ENCODE data around the gene ACTA2. TPM values are rescaled to one million over a fixed set of nuclear protein-coding genes. Genes with fewer than 3 reads are reported as not detected.

ACTA2 gene
- 10 to 100 TPM; 14.6 to 29.6 TPM for total RNA-seq

- Mint-ChIP-seq H3K4me1 (no peaks in the 10 kb centered on the region), H3K36me3 (ENCODE audit: low read depth) (peaks cover 10% of the 10 kb centered on the region), H3K27me3 (no peaks in the 10 kb centered on the region), H3K9me3 (no peaks in the 10 kb centered on the region), H3K4me3 (no peak within 1 kb of the TSS), H3K27ac (no peak within 1 kb of the TSS)
- no peak for ATAC-seq (replicated peaks)
Measured at GRCh38 chr10:88952647-88953111, at the start of gene ACTA2. Gene ACTA2, minus strand, starts transcription at chr10:88952773. Its CDS starts 3,843 bp downstream, at chr10:88948930.

- H3K4me1 Mint-ChIP-seq = peaks cover 50% of the 10 kb centered on the region
- H3K36me3 Mint-ChIP-seq (ENCODE audit: low read depth) = peaks cover 77% of the 10 kb centered on the region
- H3K9me3 Mint-ChIP-seq = no peaks in the 10 kb centered on the region
- ATAC-seq (replicated peaks) = peak; percentile 20
- peak overlapping the region; percentile 90 for H3K27ac Mint-ChIP-seq
- H3K4me3 Mint-ChIP-seq = peak overlapping the region; percentile 89
- no peaks in the 10 kb centered on the region for H3K27me3 Mint-ChIP-seq
Measured at GRCh38 chr10:89001729-89002072, 49.1 kb upstream of the ACTA2 start.

DNA sequence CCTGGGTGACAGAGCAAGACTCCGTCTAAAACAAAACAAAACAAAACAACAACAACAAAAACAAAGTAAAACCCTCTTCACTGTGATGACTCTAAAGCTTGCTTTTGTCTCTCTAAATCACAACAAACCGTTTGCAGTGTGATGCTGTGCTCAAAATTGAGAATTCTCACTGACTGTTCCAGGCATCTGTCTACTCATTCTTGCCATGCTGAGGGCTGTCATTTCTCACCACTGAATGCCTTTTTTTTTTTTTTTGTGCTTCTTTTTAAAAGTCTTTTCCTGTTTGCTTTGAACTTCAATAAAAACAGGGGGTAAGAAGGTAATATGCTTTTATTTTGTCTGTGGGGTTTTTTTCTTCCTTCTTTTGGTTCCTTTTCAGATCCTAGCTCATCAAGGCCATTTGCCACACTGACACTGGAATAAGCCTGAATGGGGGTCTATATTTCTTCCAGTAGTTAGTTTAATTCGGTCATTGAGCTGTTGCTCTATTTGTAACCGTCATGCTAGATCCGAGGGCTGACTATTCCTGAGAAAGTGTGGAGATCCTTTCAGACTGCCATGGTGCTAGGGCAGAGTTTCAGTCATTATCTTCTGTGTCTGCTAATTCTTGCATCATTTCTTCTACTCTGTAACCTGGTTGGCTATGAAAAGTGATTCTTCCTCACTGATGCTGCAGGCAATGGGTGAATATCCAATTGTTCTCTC lies 48.6 kb upstream of the ACTA2 start:
- peaks cover 47% of the 10 kb centered on the region for H3K4me1 Mint-ChIP-seq
- H3K9me3 Mint-ChIP-seq = no peaks in the 10 kb centered on the region
- H3K27ac Mint-ChIP-seq = peak overlapping the region; percentile 90
- peak overlapping the region; percentile 89 for H3K4me3 Mint-ChIP-seq
- peaks cover 74% of the 10 kb centered on the region for H3K36me3 Mint-ChIP-seq (ENCODE audit: low read depth)
- no peaks in the 10 kb centered on the region for H3K27me3 Mint-ChIP-seq
- ATAC-seq (replicated peaks) = peak; percentile 79

- peak overlapping the region; percentile 89 for H3K4me3 Mint-ChIP-seq
- H3K4me1 Mint-ChIP-seq = peaks cover 55% of the 10 kb centered on the region
- H3K27me3 Mint-ChIP-seq = no peaks in the 10 kb centered on the region
- peaks cover 75% of the 10 kb centered on the region for H3K36me3 Mint-ChIP-seq (ENCODE audit: low read depth)
- no peaks in the 10 kb centered on the region for H3K9me3 Mint-ChIP-seq
- peak overlapping the region; percentile 90 for H3K27ac Mint-ChIP-seq
- no peak for ATAC-seq (replicated peaks)
Measured at GRCh38 chr10:88999625-89000024, 47.1 kb upstream of the ACTA2 start.

- Mint-ChIP-seq H3K4me1 (peaks cover 42% of the 10 kb centered on the region), H3K9me3 (no peaks in the 10 kb centered on the region), H3K4me3 (peak overlapping the region; percentile 89), H3K27me3 (no peaks in the 10 kb centered on the region), H3K27ac (no peak overlapping the region), H3K36me3 (ENCODE audit: low read depth) (peaks cover 71% of the 10 kb centered on the region)
- ATAC-seq (replicated peaks) = peak; percentile 29
Measured at GRCh38 chr10:88996927-88997326, 44.4 kb upstream of the ACTA2 start.

DNA sequence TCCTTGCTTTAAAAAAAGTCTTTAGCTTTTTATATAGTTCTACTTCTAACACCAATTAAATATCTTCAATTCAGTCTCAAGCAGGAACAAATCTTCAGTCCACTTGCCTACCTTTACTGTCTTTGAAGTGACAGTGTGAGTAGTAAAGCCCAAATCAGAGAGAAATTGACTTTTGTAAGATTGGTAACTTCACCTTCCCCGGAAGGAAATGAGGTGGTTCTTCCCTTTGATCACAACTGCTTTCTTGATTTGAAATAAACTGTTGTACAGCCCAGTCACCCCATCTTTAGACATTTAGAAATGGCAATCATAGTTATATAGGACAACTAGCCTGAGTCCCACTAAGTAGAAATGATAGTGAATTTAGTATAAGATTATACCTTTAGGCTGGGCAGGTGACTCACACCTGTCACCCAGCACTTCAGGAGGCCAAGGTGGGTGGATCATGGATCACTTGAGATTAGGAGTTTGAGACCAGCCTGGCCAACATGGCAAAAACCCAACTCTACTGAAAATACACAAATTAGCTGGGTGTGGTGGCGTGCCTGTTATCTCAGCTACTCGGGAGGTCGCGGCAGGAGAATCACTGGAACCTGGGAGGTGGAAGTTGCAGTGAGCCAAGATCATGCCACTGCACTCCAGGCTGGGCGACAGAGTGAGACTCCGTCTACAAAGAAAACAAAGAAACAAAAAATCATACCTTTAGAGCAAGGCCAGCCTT lies 42.7 kb upstream of the ACTA2 start:
- ATAC-seq (replicated peaks) = no peak
- peaks cover 71% of the 10 kb centered on the region for H3K36me3 Mint-ChIP-seq (ENCODE audit: low read depth)
- H3K27me3 Mint-ChIP-seq = no peaks in the 10 kb centered on the region
- H3K4me1 Mint-ChIP-seq = peaks cover 29% of the 10 kb centered on the region
- no peaks in the 10 kb centered on the region for H3K9me3 Mint-ChIP-seq
- peak overlapping the region; percentile 89 for H3K4me3 Mint-ChIP-seq
- peak overlapping the region; percentile 93 for H3K27ac Mint-ChIP-seq

GRCh38 chr10:88994019-88994418 lies 41.4 kb upstream of the ACTA2 start:
- Mint-ChIP-seq H3K36me3 (ENCODE audit: low read depth) (peaks cover 73% of the 10 kb centered on the region), H3K4me1 (peaks cover 36% of the 10 kb centered on the region), H3K27me3 (no peaks in the 10 kb centered on the region), H3K27ac (peak overlapping the region; percentile 98), H3K9me3 (no peaks in the 10 kb centered on the region), H3K4me3 (peak overlapping the region; percentile 97)
- ATAC-seq (replicated peaks) = no peak

DNA sequence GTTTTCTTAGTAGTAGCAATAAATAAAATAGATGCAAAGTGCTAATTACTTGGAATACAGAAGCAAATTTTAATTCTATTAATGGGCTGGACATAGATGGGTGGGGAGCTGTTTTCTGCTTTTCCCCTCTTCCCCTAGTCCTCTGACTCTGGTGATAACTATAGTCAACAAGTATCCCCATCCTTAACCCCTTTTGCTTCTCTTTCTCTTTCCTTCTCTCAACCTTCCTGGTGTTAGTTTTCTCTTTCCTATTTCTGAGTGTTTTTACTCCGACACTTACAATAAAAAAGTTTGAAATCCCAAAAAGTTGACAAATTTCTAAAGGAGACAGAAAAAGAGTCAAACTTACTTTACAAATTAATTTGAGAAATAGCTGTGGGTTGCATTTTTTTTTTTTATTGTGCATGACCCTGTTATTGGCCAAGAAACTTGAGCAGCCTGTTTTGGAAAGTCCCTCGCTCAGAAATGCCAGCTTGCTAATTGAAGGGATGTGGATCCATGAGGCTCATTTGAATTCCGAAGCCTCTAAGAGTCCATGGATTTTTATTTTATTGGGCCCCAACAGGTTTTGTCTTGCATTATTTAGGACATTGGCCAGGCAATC lies 40.5 kb upstream of the ACTA2 start:
- Mint-ChIP-seq H3K27ac (peak overlapping the region; percentile 98), H3K27me3 (no peaks in the 10 kb centered on the region), H3K9me3 (no peaks in the 10 kb centered on the region), H3K4me3 (peak overlapping the region; percentile 97), H3K4me1 (peaks cover 37% of the 10 kb centered on the region), H3K36me3 (ENCODE audit: low read depth) (peaks cover 63% of the 10 kb centered on the region)
- no peak for ATAC-seq (replicated peaks)

DNA sequence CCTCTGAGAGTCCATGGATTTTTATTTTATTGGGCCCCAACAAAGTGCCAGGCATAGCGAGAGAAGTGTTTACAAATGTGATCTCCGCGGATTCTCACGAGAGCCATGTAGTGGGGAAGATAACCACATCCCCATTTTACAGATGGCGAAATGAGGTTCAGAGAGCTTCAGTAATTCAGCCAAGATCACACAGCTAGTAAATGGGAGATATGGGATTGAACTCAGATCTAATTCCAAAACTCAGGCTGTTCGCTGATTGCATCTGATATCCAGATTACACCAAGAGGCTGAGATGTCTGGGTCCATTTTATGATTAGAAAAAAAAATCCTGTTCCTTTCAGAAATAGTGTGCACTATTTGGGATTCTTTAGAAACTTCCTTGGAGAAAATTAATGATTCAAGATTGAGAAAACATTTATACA lies 39.3 kb upstream of the ACTA2 start:
- Mint-ChIP-seq H3K4me3 (peak overlapping the region; percentile 97), H3K4me1 (peaks cover 40% of the 10 kb centered on the region), H3K27ac (peak overlapping the region; percentile 98), H3K36me3 (ENCODE audit: low read depth) (peaks cover 63% of the 10 kb centered on the region), H3K9me3 (no peaks in the 10 kb centered on the region), H3K27me3 (no peaks in the 10 kb centered on the region)
- ATAC-seq (replicated peaks) = peak; percentile 1

DNA sequence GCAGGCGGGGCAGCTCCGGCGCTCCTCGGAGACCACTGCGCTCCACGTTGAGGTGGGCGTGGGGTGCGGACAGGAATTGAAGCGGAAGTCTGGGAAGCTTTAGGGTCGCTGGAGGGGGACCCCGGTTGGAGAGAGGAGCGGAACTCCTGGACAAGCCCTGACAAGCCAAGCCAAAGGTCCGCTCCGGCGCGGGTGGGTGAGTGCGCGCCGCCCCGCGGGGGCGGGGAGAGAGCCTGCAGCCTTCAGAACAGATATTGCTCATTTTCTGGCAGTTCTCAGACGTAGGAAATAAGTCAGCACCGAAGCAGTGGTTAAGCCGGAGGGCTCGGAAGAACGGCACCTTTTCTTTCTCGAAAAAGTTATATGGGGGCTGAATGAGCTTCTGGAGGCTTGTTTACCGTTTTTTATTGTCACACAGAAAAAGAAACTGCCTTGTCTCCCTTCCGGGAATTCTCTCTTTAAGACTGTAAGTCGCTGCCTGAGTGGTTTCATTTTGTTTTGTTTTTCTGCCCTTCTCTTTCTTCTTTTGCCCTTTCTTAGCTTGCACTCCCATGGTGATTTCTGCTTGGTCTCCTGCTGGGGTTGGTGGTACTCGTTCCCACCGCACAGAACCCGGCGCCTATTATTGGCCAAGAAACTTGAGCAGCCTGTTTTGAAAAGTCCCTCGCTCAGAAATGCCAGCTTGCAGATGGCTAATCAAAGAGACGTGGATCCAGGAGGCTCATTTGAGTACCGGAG lies 38.8 kb upstream of the ACTA2 start:
- H3K36me3 Mint-ChIP-seq (ENCODE audit: low read depth) = peaks cover 65% of the 10 kb centered on the region
- peak; percentile 70 for ATAC-seq (replicated peaks)
- H3K9me3 Mint-ChIP-seq = no peaks in the 10 kb centered on the region
- H3K27ac Mint-ChIP-seq = peak overlapping the region; percentile 98
- H3K27me3 Mint-ChIP-seq = no peaks in the 10 kb centered on the region
- H3K4me1 Mint-ChIP-seq = peaks cover 41% of the 10 kb centered on the region
- peak overlapping the region; percentile 97 for H3K4me3 Mint-ChIP-seq

DNA sequence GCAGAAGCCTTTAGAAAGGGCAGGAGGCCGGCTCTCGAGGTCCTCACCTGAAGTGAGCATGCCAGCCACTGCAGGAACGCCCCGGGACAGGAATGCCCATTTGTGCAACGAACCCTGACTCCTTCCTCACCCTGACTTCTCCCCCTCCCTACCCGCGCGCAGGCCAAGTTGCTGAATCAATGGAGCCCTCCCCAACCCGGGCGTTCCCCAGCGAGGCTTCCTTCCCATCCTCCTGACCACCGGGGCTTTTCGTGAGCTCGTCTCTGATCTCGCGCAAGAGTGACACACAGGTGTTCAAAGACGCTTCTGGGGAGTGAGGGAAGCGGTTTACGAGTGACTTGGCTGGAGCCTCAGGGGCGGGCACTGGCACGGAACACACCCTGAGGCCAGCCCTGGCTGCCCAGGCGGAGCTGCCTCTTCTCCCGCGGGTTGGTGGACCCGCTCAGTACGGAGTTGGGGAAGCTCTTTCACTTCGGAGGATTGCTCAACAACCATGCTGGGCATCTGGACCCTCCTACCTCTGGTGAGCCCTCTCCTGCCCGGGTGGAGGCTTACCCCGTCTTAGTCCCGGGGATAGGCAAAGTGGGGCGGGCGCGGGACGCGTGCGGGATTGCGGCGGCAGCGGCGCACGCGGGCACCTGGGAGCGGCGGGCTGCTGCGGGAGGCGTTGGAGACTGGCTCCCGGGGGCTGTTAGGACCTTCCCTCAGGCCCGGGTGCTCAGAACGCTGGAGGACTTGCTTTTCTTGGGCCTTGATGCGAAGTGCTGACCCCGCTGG lies 38.0 kb upstream of the ACTA2 start, which contains the start of gene FAS:
Gene FAS, plus strand, starts transcription at position 415 of the 777 bp plus-strand sequence. Its CDS starts 79 bp downstream, at position 494.
- Mint-ChIP-seq H3K4me1 (peaks cover 37% of the 10 kb centered on the region), H3K9me3 (no peaks in the 10 kb centered on the region), H3K36me3 (ENCODE audit: low read depth) (peaks cover 60% of the 10 kb centered on the region), H3K27me3 (no peaks in the 10 kb centered on the region), H3K4me3 (peak within 1 kb of the TSS; percentile 97), H3K27ac (peak within 1 kb of the TSS; percentile 98)
- peak; percentile 84 for ATAC-seq (replicated peaks)

- Mint-ChIP-seq H3K27ac (peak overlapping the region; percentile 98), H3K36me3 (ENCODE audit: low read depth) (peaks cover 53% of the 10 kb centered on the region), H3K9me3 (no peaks in the 10 kb centered on the region), H3K4me3 (peak overlapping the region; percentile 97), H3K4me1 (peaks cover 36% of the 10 kb centered on the region), H3K27me3 (no peaks in the 10 kb centered on the region)
- ATAC-seq (replicated peaks) = peak; percentile 3
Measured at GRCh38 chr10:88989824-88990383, 37.3 kb upstream of the ACTA2 start.

GRCh38 chr10:88989423-88989822 lies 36.9 kb upstream of the ACTA2 start:
- peaks cover 53% of the 10 kb centered on the region for H3K36me3 Mint-ChIP-seq (ENCODE audit: low read depth)
- H3K27me3 Mint-ChIP-seq = no peaks in the 10 kb centered on the region
- H3K4me3 Mint-ChIP-seq = peak overlapping the region; percentile 97
- H3K27ac Mint-ChIP-seq = peak overlapping the region; percentile 98
- H3K9me3 Mint-ChIP-seq = no peaks in the 10 kb centered on the region
- peaks cover 40% of the 10 kb centered on the region for H3K4me1 Mint-ChIP-seq
- no peak for ATAC-seq (replicated peaks)

Data from activated T-helper 17 cell treated with anti-CD3 and anti-CD28 coated beads, Interleukin-2, amount 50 U/mL, for 72 hours (primary cell).